HG03432 (cell line): Measurements from ENCODE around the gene ZBTB20.

Experiments used
- ATAC-seq: cut with Tn5 transposase; IDR thresholded peaks from one replicate; pipeline ENCODE4 v1.9.1; 2021; ENCODE audit warnings: mild to moderate bottlenecking, moderate library complexity; ENCODE audit not compliant: unreplicated experiment

ZBTB20 gene

GRCh38 chr3:114428044-114428595 is 719.0 kb downstream of the ZBTB20 start:
- ATAC-seq: peak; percentile 96

GRCh38 chr3:114427285-114428043 is 719.6 kb downstream of the ZBTB20 start:
- ATAC-seq: peak; percentile 18

- no peak for ATAC-seq
These were observed 722.8 kb downstream of the ZBTB20 start for GRCh38 chr3:114424337-114424736.

DNA sequence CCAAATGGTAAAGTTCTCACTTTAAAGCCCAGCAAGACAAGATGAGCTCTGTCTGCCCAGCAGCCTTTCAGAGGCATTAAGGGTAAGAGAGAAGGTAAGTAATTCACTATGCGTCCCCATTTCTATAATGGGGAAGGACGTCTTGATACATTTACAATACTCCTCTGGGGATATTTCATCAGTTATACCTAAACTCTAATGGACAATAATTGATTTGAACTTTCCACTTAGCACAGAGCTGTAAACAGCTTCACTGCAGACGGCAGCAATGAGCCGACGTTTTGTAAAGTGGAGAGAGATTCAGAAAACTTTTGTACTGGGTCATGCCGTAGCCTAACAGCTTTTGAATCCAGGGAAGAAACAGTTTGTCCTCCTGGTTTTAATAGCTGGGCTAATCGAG is 725.9 kb downstream of the ZBTB20 start:
- ATAC-seq: no peak

DNA sequence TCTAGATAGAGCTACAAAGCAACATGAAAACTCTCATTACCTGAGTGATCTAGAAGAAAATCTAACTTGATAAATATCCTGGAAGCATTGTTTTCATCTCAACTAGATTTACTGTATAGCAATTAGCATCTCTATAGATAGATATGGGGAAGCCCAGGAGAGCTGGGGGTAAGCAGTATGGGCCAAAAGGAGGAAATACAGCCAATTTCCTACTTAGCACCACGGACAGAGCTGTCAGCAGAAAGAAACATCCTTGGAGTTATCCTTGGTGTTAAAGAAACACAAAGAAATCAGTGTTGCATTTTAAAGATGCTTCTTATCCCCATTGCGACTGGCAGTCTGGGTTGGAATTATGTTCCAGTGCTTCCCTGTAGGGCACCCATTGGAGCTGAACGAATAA is 727.0 kb downstream of the ZBTB20 start:
- no peak for ATAC-seq

DNA sequence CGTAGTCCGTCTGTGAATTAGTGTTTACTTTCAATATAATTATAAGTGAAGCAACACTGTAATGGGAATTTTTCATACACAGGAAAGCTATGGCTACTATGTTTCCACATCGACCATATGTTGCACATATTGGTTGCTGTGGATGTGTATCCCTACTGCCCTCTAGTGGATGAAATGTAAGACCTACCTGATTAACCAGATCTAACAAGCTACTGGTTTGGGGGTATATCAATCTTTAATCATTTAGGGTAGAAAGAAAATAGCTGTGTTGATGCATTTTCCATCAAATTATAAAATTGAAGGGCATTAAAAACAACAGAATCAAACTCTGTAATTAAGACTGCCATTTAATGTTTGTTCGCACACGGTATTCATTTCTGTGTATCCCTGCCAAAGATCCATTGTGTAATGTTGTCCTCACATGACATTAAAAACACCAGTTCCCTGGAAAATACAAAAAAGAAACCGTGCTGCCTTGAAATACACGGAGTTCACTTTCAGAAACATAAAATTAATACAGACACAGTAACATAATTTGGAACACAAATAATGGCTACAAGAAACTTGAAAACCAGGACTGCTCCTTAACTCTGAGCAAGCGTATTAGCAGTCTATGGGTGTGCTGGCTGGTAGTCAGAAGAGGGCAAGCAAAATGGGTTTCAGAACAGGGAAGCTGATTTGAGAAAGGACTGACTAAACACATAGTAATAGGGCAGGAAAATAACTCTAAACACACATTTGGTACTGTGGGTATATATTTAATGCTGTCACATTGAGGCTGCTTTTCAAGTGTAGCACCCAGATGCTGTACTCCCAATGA is 728.2 kb downstream of the ZBTB20 start:
- peak; percentile 75 for ATAC-seq

GRCh38 chr3:114418107-114418506 is 729.0 kb downstream of the ZBTB20 start:
- ATAC-seq: peak; percentile 88

- no peak for ATAC-seq
These were observed 729.4 kb downstream of the ZBTB20 start for GRCh38 chr3:114417675-114418074.

GRCh38 chr3:114417265-114417664 is 729.8 kb downstream of the ZBTB20 start:
- ATAC-seq: no peak

DNA sequence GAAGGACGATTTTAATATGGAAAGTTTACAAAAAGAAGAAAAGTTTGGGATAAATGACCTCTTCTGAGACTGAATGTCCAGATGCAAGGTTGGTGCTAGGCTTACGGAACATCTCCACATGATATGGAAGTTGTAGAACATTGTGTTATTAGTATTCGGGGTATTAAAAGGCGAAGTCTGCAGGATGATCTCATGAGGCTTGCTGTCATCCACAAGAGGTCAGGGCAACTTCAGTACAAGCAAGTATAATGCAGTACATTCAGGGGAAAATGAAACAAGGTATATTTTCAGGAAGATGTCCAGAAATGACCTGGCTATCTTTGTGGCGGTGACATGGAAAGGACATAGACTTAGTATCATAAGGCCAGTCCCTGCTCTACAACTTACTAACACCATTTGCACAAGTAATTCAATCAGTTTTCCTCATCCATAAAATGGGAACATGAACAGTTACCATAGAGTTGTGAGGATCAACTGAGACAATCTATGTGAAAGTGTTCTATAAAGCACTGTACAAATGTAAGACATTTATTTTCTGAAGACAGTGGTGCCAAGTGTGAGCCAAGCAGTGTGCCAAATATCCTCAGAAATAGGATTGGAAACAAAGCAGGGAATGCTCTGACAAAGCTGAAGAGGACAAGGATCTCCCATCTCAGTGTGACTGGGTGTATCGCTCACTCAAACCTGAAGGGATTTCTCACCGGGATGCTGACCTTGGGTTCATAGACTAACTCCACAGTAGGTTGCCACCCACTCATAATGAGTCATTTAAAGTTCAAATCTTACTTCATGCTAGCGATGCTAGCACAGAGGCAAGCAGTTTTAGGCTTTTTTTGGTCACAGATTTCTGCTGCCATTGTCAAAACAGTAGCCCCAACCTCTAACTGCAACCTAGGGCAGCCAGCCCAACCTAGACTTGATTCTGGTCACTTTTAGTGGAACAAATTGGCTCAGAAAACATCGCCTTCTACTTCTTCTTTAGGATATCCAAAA is 735.0 kb downstream of the ZBTB20 start:
- peak; percentile 81 for ATAC-seq

- ATAC-seq: no peak
These were observed 735.9 kb downstream of the ZBTB20 start for GRCh38 chr3:114411190-114411668.

- ATAC-seq: no peak
These were observed 738.1 kb downstream of the ZBTB20 start for GRCh38 chr3:114408736-114409670.

- ATAC-seq: no peak
These were observed 740.2 kb downstream of the ZBTB20 start for GRCh38 chr3:114406922-114407321.

DNA sequence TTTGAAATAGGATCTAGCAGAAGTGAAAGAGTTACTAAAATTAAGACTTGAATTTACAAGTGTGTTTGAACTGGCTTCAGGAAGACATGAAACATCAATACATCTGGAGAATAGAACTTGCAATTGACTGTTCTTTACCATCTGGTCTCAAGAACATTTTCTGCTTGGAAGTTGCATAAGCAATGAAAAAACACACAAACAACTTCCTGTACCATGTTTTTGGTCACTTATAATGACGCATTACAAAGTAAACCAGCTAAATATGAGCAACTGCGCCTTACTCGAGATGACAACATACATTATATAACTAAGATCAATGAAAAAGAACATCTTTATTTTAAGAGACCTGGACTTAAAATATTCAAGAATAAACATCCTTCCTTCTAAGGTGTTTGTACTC is 740.8 kb downstream of the ZBTB20 start:
- no peak for ATAC-seq

- ATAC-seq: peak; percentile 91
These were observed 741.7 kb downstream of the ZBTB20 start for GRCh38 chr3:114405202-114405990.

GRCh38 chr3:114404590-114404989 is 742.5 kb downstream of the ZBTB20 start:
- no peak for ATAC-seq

DNA sequence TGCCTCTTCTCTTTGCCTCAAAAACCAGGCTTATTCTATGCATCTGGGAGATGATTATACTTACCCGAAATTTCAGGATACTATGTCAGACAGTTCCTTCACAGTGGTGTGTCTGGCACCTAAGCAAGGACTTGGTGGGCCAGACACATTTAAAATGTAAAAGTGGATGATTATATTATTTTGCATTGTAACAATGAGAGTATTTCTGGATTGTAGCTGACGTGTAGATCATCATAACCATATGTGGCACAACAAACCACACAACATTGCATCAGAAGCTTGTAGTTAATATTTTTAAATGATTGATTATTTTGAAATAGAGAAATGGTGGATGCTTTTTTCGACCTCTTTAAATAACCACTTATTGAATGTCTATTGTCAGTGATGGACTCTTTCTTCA is 744.2 kb downstream of the ZBTB20 start:
- no peak for ATAC-seq

DNA sequence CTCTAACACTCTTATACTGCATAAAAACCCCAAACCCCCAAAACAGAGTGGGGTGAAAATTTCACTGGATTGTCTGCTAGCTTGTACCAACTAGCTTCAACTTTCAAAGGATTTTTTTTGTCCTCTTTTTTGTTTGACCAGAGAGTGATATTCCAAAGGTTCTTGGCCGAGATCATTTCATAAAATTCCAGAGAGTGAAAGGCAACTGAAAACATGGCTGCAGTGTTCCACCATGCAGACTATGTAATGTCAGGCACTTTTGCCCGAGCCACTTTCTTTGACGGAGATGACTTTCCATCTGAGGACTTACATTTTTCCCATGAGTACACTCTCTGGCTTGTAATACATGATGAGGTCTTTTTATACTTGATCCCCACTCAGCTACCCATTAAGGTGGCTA is 745.7 kb downstream of the ZBTB20 start:
- ATAC-seq: no peak

- ATAC-seq: no peak
These were observed 746.7 kb downstream of the ZBTB20 start for GRCh38 chr3:114400371-114400770.
